Tibial nerve (tissue), 4 donors: Measurements from ENCODE around the gene GPANK1. TPM values are rescaled to one million over a fixed set of nuclear protein-coding genes. Genes with fewer than 3 reads are reported as not detected.

ENCODE experiments used
- DNase-seq, 2 donors: peaks; one replicate each; pipeline ENCODE4 v3.0.0-alpha.2; 2019; ENCODE audit warnings: low spot score in 2 of 2
- H3K27ac ChIP-seq, 4 donors: fragments of 200-600 bp; sonication (generic) in 3 of 4; one replicate each; pipeline ENCODE4 v1.5.1; 2017 to 2019; ENCODE audit warnings: mild to moderate bottlenecking in 1 of 4
- H3K27me3 ChIP-seq, 2 donors: fragments of 200-600 bp; sonication (generic) in 1 of 2; one replicate each; pipeline versions ENCODE4 v1.5.1 to v1.6.0; 2017 to 2019
- H3K36me3 ChIP-seq, 3 donors: fragments of 200-600 bp; sonication (generic); one replicate each; pipeline ENCODE4 v1.5.1; 2018 to 2019
- H3K4me1 ChIP-seq, 4 donors: fragments of 200-600 bp; sonication (generic) in 3 of 4; one replicate each; pipeline ENCODE4 v1.5.1; 2017 to 2019
- H3K4me3 ChIP-seq, 4 donors: fragments of 200-600 bp; sonication (generic) in 3 of 4; one replicate each; pipeline ENCODE4 v1.5.1; 2017 to 2019; ENCODE audit warnings: mild to moderate bottlenecking in 1 of 4, moderate library complexity in 1 of 4
- H3K9me3 ChIP-seq, 4 donors: fragments of 200-600 bp; sonication (generic) in 3 of 4; one replicate each; pipeline ENCODE4 v1.5.1; 2017 to 2019
- CTCF ChIP-seq, 5 experiments: fragments of 200-600 bp in 3 of 5; fragments of 450-650 bp in 2 of 5; sonication (generic) in 3 of 5; IDR thresholded peaks; one replicate each; pipeline ENCODE4 v1.5.1; 2016 to 2019; ENCODE audit warnings: antibody characterized with exemption in 5 of 5, mild to moderate bottlenecking in 3 of 5, moderate library complexity in 2 of 5
- EP300 ChIP-seq, 2 donors: sonication (generic); formaldehyde crosslinking; IDR thresholded peaks; one replicate each; pipeline ENCODE4 v1.6.1; 2017; ENCODE audit warnings: antibody characterized with exemption in 2 of 2, mild to moderate bottlenecking in 1 of 2
- POLR2A ChIP-seq, 2 donors: fragments of 450-650 bp; IDR thresholded peaks; one replicate each; pipeline ENCODE4 v1.6.1; 2017; ENCODE audit warnings: antibody characterized with exemption in 2 of 2, mild to moderate bottlenecking in 2 of 2, moderate library complexity in 2 of 2
- WGBS, 2 donors: methylation state at CpG; one replicate each; pipeline ENCODE4 v1.1.5; 2018; 5-methylcytosine and 5-hydroxymethylcytosine counted together
- total RNA-seq, 4 donors: library from RNA; depleted of rRNA; stranded (reverse); fragments of >200 nt; gene quantifications; one replicate each; pipeline ENCODE4 v1.1.0, GENCODE V29; 2016

Gene GPANK1
- total RNA-seq, 4 donors from 2014 or later: 18.8 to 30.0 (median 26.5) TPM

- Histone ChIP-seq H3K27ac (no peak overlapping the region), H3K36me3 (peaks cover 4 to 100% (median 8%) of the 10 kb centered on the region in 3 donors), H3K27me3 (no peaks in the 10 kb centered on the region), H3K4me1 (no peaks in the 10 kb centered on the region), H3K9me3 (no peaks in the 10 kb centered on the region), H3K4me3 (no peak overlapping the region)
- no peak for DNase-seq
- no peak for TF ChIP-seq EP300 (IDR thresholded peaks at IDR 0.05)
- TF ChIP-seq POLR2A (IDR thresholded peaks at IDR 0.05): no peak
- no peak for TF ChIP-seq CTCF (IDR thresholded peaks at IDR 0.05)
- WGBS, 2 donors: 91 to 92% methylated on average over 12 of the region's 12 CpGs
Measured at GRCh38 chr6:31691564-31692108, 26.8 kb upstream of the GPANK1 start.

DNA sequence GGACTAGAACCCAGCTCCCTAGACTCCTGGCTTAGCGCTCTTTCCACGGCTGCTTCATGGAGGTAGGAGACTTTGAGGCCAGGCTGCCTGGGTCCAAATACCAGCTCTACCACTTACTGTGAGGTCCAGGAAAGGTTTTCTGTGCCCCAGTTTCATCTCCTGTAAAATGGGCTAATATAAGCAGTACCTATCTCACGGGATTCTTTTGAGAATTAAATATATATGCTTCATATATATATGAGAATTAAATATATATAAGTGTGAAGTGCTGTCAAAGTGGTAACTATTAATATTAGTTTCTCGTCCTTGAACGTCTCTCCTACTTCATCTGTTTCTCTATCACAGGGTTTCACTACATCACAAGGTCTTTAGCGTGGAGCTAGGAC lies 26.3 kb upstream of the GPANK1 start:
- WGBS, 2 donors: 89% methylated on average over 6 of the region's 6 CpGs
- Histone ChIP-seq H3K27ac (no peak overlapping the region), H3K27me3 (no peaks in the 10 kb centered on the region), H3K9me3 (no peaks in the 10 kb centered on the region), H3K4me3 (no peak overlapping the region), H3K4me1 (no peaks in the 10 kb centered on the region), H3K36me3 (peaks cover 4 to 100% (median 5%) of the 10 kb centered on the region in 3 donors)
- no peak for DNase-seq
- TF ChIP-seq CTCF (IDR thresholded peaks at IDR 0.05) (no peak), POLR2A (IDR thresholded peaks at IDR 0.05) (no peak), EP300 (IDR thresholded peaks at IDR 0.05) (no peak)

DNA sequence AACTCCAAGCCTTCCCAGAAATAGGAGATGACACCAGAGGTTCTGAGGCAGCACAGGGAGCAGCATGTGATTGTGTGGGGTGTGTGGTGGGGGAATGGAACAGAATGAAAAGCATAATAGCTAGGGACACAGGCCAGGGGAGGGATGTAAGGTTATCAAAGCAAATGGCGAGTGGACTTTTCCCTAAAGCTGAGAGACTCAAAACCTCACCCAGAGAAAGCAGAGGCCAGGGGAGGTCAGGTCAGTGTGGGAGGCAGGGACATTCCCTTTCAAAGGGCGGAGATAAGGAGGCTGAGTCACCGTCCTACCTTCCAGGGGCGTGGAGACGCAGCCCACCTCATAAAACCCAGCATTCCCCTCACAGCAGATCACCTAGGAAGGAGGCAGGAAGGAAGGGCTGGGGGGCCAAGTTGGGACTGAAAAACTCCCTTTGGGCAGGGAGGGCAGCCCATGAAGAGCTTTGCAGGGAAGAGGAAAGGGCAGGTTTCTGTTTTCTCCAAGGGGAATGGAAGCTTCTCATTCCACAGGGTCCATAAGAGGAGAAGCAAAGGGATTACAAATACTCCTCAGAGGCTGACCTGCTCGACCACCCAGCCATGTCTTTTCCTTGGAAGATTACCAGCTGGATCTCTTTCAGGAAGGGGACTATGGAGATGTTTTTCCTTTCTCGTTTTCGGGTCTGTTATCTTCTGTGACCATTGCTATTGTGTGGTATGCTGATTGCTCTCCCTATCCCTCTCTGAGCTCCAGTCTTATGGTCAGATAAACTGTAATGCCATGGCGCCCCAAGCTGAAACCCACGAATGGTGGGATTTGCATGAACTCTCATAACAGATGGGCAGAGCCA lies 25.7 kb upstream of the GPANK1 start:
- Histone ChIP-seq H3K4me1 (no peaks in the 10 kb centered on the region), H3K36me3 (peaks cover 4 to 100% (median 5%) of the 10 kb centered on the region in 3 donors), H3K9me3 (no peaks in the 10 kb centered on the region), H3K27me3 (no peaks in the 10 kb centered on the region), H3K4me3 (no peak overlapping the region), H3K27ac (peak overlapping the region in 1 of 4 donors; percentile 42)
- TF ChIP-seq EP300 (IDR thresholded peaks at IDR 0.05) (no peak), CTCF (IDR thresholded peaks at IDR 0.05) (no peak), POLR2A (IDR thresholded peaks at IDR 0.05) (no peak)
- WGBS, 2 donors: 57 to 65% methylated on average over 10 of the region's 10 CpGs
- no peak for DNase-seq

DNA sequence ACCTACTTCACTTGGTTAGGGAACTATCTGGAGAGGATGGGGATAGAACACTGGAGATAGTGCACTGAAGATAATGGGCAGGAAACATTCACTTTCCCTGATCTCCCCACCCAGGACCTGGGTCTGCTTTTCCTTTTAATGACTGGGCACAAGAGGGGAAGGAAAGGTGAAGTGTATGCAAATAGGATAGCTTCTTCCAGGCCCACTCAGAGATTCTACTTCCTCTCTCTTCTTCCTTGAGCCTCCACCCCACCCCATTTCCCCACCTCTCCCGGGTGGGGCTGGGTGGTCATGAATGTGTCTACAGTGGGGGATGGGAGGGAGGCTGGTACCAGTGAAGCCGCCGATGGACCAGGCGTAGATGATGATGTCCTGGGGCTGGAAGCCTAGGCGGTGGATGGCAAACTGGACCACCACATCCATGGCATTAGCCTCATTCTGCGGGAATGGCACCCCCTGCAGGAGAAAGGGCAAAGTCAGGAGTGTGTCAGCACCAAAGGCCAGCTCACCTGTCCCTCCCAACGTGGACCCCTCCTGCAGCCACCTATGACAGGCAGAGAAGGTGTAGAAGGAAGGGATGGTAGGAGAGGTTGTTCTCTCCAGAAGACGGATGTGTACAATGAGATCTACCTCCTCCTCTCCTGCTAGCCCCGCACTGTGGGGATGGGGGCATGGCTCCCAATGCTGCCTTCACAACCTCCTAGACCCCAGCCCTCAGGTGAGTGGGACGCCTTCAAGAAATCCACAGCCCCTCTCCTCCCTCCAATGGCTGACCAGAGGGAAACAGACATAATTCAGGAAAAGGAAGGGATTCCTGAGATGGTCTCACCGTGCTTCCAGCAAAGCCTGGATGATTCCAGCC lies 24.7 kb upstream of the GPANK1 start:
- 74 to 76% methylated on average over 11 of the region's 11 CpGs for WGBS, 2 donors
- Histone ChIP-seq H3K4me3 (no peak overlapping the region), H3K4me1 (no peaks in the 10 kb centered on the region), H3K27me3 (no peaks in the 10 kb centered on the region), H3K36me3 (peaks cover 4 to 91% (median 5%) of the 10 kb centered on the region in 3 donors), H3K9me3 (no peaks in the 10 kb centered on the region), H3K27ac (no peak overlapping the region)
- no peak for DNase-seq
- TF ChIP-seq POLR2A (IDR thresholded peaks at IDR 0.05) (no peak), CTCF (IDR thresholded peaks at IDR 0.05) (peak in 1 of 5 experiments; percentile 27), EP300 (IDR thresholded peaks at IDR 0.05) (no peak)
